DOHH2 (cell line): ENCODE results near the gene PPIE.

Experiments used
- CTCF ChIP-seq: fragments of 200-600 bp; sonication (generic); IDR thresholded peaks from one replicate; pipeline ENCODE4 v1.5.1; 2014; ENCODE audit warnings: antibody characterized with exemption, mild to moderate bottlenecking, low read depth, low read length; ENCODE audit not compliant: poor library complexity, severe bottlenecking
- EZH2phosphoT487 ChIP-seq: fragments of 200-600 bp; sonication (generic); IDR thresholded peaks from 2 replicates; pipeline ENCODE4 v1.6.1; 2017; ENCODE audit warnings: borderline replicate concordance, mild to moderate bottlenecking, antibody characterized with exemption, low read length, moderate library complexity, mixed read lengths

GRCh38 chr1:39700348-39700747, 38.3 kb upstream of the PPIE start:
- TF ChIP-seq CTCF (no peak), EZH2phosphoT487 (no peak)
